ENCODE measurements around the gene LHX2.
A peak's percentile ranks its signal among the peaks of the same experiment; 100 is the strongest.
"Not testable (repeated sequence)": the region's sequence is repeated elsewhere in the genome, so short reads cannot be mapped to it uniquely, and the experiment has no call there.

LHX2 gene

GRCh38 chr9:124011460-124012301, at the start of gene LHX2:
Gene LHX2 (plus strand): TSS chr9:124011768. CDS start chr9:124012349, 581 bp downstream.
- peak; percentile 77 for DNase-seq

GRCh38 chr9:123964761-123965160, 46.8 kb upstream of the LHX2 start:
- DNase-seq: no peak

- DNase-seq: no peak
Observed at GRCh38 chr9:123965801-123966686, 45.5 kb upstream of the LHX2 start.

GRCh38 chr9:123967323-123967722, 44.2 kb upstream of the LHX2 start:
- DNase-seq: no peak

- no peak for DNase-seq
Observed at GRCh38 chr9:123972618-123973017, 39.0 kb upstream of the LHX2 start.

GRCh38 chr9:123973590-123974223, 37.9 kb upstream of the LHX2 start:
- no peak for DNase-seq

GRCh38 chr9:123974471-123974870, 37.1 kb upstream of the LHX2 start:
- no peak for DNase-seq

GRCh38 chr9:123975871-123976270, 35.7 kb upstream of the LHX2 start:
- no peak for DNase-seq

- DNase-seq: not testable (repeated sequence)
Observed at GRCh38 chr9:123976579-123976978, 35.0 kb upstream of the LHX2 start.

GRCh38 chr9:123978981-123979380, 32.6 kb upstream of the LHX2 start:
- DNase-seq: no peak

GRCh38 chr9:123982535-123982934, 29.0 kb upstream of the LHX2 start:
- DNase-seq: no peak

- DNase-seq: no peak
Observed at GRCh38 chr9:123983047-123983446, 28.5 kb upstream of the LHX2 start.

GRCh38 chr9:123984802-123985201, 26.8 kb upstream of the LHX2 start:
- no peak for DNase-seq

- DNase-seq: no peak
Observed at GRCh38 chr9:123985869-123986268, 25.7 kb upstream of the LHX2 start.

GRCh38 chr9:123990427-123990826, 21.1 kb upstream of the LHX2 start:
- no peak for DNase-seq

- not testable (repeated sequence) for DNase-seq
Observed at GRCh38 chr9:123992679-123993078, 18.9 kb upstream of the LHX2 start.

- peak; percentile 57 for DNase-seq
Observed at GRCh38 chr9:123996731-123997421, 14.7 kb upstream of the LHX2 start.

- peak; percentile 41 for DNase-seq
Observed at GRCh38 chr9:123997665-123998277, 13.8 kb upstream of the LHX2 start.

- DNase-seq: no peak
Observed at GRCh38 chr9:123998278-123998925, 13.2 kb upstream of the LHX2 start.

GRCh38 chr9:123998970-123999621, 12.5 kb upstream of the LHX2 start:
- DNase-seq: no peak

GRCh38 chr9:123999661-124000060, 11.9 kb upstream of the LHX2 start:
- no peak for DNase-seq

Data from activated CD4-positive, alpha-beta T cell treated with anti-CD3 and anti-CD28 coated beads, Interleukin-2, Interleukin-6, amounts not matched to agents 100 ng/mL and 50 ng/mL, durations not matched to agents 16 hours and 8 hours (primary cell).